H1 (cell line): Measurements from ENCODE around the gene RAB25. TPM values are rescaled to one million over a fixed set of nuclear protein-coding genes. Genes with fewer than 3 reads are reported as not detected.
"Not testable (repeated sequence)": the region's sequence is repeated elsewhere in the genome, so short reads cannot be mapped to it uniquely, and the experiment has no call there.

Experiments
- CTCF ChIA-PET: fragments of 300-600 bp; sonication (Branson Sonifier 250); formaldehyde crosslinking; loops from one replicate; lab custom pipeline; 2021; ENCODE audit not compliant: partially characterized antibody; lab: Charles Lee
- POLR2A ChIA-PET: fragments of 300-600 bp; sonication (Branson Sonifier 250); formaldehyde crosslinking; loops from one replicate; lab custom pipeline; 2021; ENCODE audit warnings: inconsistent platforms; ENCODE audit not compliant: partially characterized antibody; lab: Charles Lee
- DNase-seq, 2 experiments: peaks; one replicate each; pipeline versions ENCODE4 v3.0.0 to v3.0.0-alpha.2; 2010 to 2022; ENCODE audit warnings: low spot score in 2 of 2, low read depth in 1 of 2, mixed read lengths in 1 of 2
- FAIRE-seq: peaks from 2 replicates; lab custom pipeline; 2011; peaks lifted over from hg19 to GRCh38; lab: Jason Lieb, UNC
- H2AFZ ChIP-seq: 2 replicates; pipeline ENCODE4 v1.8.1; 2012; ENCODE audit warnings: low read length, inconsistent platforms
- H2AK5ac ChIP-seq: 2 replicates; pipeline ENCODE4 v1.6.1; 2013; ENCODE audit warnings: low read depth, low read length
- H2BK120ac ChIP-seq: replicated peaks from 2 replicates; pipeline ENCODE3; 2013; ENCODE audit warnings: low read depth, low read length, inconsistent platforms
- H2BK12ac ChIP-seq: 2 replicates; pipeline ENCODE4 v1.6.1; 2013; ENCODE audit warnings: low read depth, low read length
- H2BK15ac ChIP-seq: 2 replicates; pipeline ENCODE4 v1.6.1; 2013; ENCODE audit warnings: low read length
- H2BK20ac ChIP-seq: 2 replicates; pipeline ENCODE4 v1.6.1; 2013; ENCODE audit warnings: low read length
- H2BK5ac ChIP-seq: 2 replicates; pipeline ENCODE4 v1.6.1; 2013; ENCODE audit warnings: low read depth, low read length
- H3K14ac ChIP-seq: 2 replicates; pipeline ENCODE4 v1.6.1; 2013; ENCODE audit warnings: inconsistent platforms; ENCODE audit not compliant: insufficient read length
- H3K18ac ChIP-seq: 2 replicates; pipeline ENCODE4 v1.6.1; 2013; ENCODE audit warnings: low read length; ENCODE audit errors: extremely low read depth
- H3K23ac ChIP-seq: 2 replicates; pipeline ENCODE4 v1.6.1; 2013; ENCODE audit warnings: inconsistent platforms; ENCODE audit not compliant: insufficient read length
- H3K23me2 ChIP-seq: 2 replicates; pipeline ENCODE4 v1.6.1; 2013; ENCODE audit warnings: low read depth, low read length
- H3K27ac ChIP-seq: 2 replicates; pipeline ENCODE4 v1.6.1; 2011; ENCODE audit warnings: low read depth, low read length, inconsistent platforms
- H3K27me3 ChIP-seq, 4 experiments: replicated peaks in 1 of 4; 1 replicate in 1 of 4; 2 replicates in 3 of 4; pipeline versions ENCODE4 v1.6.1 to v1.8.1; 2011 to 2013; ENCODE audit warnings: low read length in 3 of 4, mild to moderate bottlenecking in 3 of 4, inconsistent platforms in 2 of 4, mixed read lengths in 2 of 4, moderate library complexity in 1 of 4; ENCODE audit not compliant: control insufficient read depth in 3 of 4, insufficient read depth in 3 of 4; ENCODE audit errors: extremely low read depth in 1 of 4
- H3K36me3 ChIP-seq, 4 experiments: 2 replicates each; pipeline versions ENCODE4 v1.6.1 to v1.8.1; 2011 to 2013; ENCODE audit warnings: mild to moderate bottlenecking in 4 of 4, low read length in 3 of 4, moderate library complexity in 2 of 4, control low read depth in 1 of 4, inconsistent platforms in 1 of 4; ENCODE audit not compliant: insufficient read depth in 4 of 4, control insufficient read depth in 2 of 4
- H3K4ac ChIP-seq: replicated peaks from 2 replicates; pipeline ENCODE3; 2013; ENCODE audit warnings: low read length, low read depth, mixed read lengths, inconsistent platforms; ENCODE audit not compliant: insufficient read length
- H3K4me1 ChIP-seq, 4 experiments: replicated peaks in 1 of 4; 1 replicate in 1 of 4; 2 replicates in 3 of 4; pipeline versions ENCODE4 v1.6.1 to v1.8.1; 2011 to 2013; ENCODE audit warnings: low read length in 3 of 4, inconsistent platforms in 2 of 4, mixed read lengths in 1 of 4; ENCODE audit not compliant: insufficient read depth in 4 of 4, control insufficient read depth in 3 of 4
- H3K4me2 ChIP-seq, 2 experiments: 2 replicates each; pipeline versions ENCODE4 v1.6.1 to v1.8.1; 2011 to 2013; ENCODE audit warnings: low read depth in 2 of 2, low read length in 2 of 2, control low read depth in 1 of 2, inconsistent platforms in 1 of 2, mild to moderate bottlenecking in 1 of 2; ENCODE audit not compliant: insufficient read depth in 1 of 2
- H3K4me3 ChIP-seq, 4 experiments: fragments of 200-600, 300-600 bp in 1 of 4; sonication (generic), shearing (Covaris generic), sonication (Bioruptor Twin) in 1 of 4; 2 replicates each; pipeline versions ENCODE4 v1.5.1 to v1.8.1; 2011 to 2016; ENCODE audit warnings: low read length in 4 of 4, low read depth in 3 of 4, control low read depth in 2 of 4, inconsistent platforms in 2 of 4, mild to moderate bottlenecking in 2 of 4, mixed read lengths in 1 of 4, moderate library complexity in 1 of 4; ENCODE audit not compliant: insufficient read depth in 2 of 4; ENCODE audit errors: extremely low read depth in 1 of 4
- H3K56ac ChIP-seq: replicated peaks from 2 replicates; pipeline ENCODE3; 2013; ENCODE audit warnings: low read depth, mild to moderate bottlenecking, mixed read lengths, low read length, inconsistent platforms; ENCODE audit not compliant: insufficient read length
- H3K79me1 ChIP-seq: 2 replicates; pipeline ENCODE4 v1.6.1; 2013; ENCODE audit warnings: low read depth, low read length, control low read depth
- H3K79me2 ChIP-seq, 2 experiments: 2 replicates each; pipeline versions ENCODE4 v1.6.1 to v1.8.1; 2012 to 2013; ENCODE audit warnings: low read length in 2 of 2, mild to moderate bottlenecking in 2 of 2, inconsistent platforms in 1 of 2; ENCODE audit not compliant: insufficient read depth in 2 of 2, control insufficient read depth in 1 of 2
- H3K9ac ChIP-seq, 4 experiments: replicated peaks in 1 of 4; 1 replicate in 1 of 4; 2 replicates in 3 of 4; pipeline versions ENCODE4 v1.6.1 to v1.8.1; 2011 to 2013; ENCODE audit warnings: low read depth in 3 of 4, low read length in 3 of 4, control low read depth in 2 of 4, mild to moderate bottlenecking in 2 of 4, moderate library complexity in 2 of 4, inconsistent platforms in 1 of 4; ENCODE audit errors: extremely low read depth in 1 of 4
- H3K9me3 ChIP-seq, 2 experiments: 2 replicates each; pipeline versions ENCODE4 v1.6.1 to v1.8.1; 2012 to 2013; ENCODE audit warnings: mild to moderate bottlenecking in 2 of 2, moderate library complexity in 2 of 2, control low read depth in 1 of 2, inconsistent platforms in 1 of 2, low read depth in 1 of 2, low read length in 1 of 2, mixed read lengths in 1 of 2; ENCODE audit not compliant: insufficient read depth in 2 of 2
- H4K20me1 ChIP-seq, 2 experiments: replicated peaks in 1 of 2; 2 replicates each; pipeline versions ENCODE3 to v1.8.1; 2011 to 2013; ENCODE audit warnings: inconsistent platforms in 2 of 2, low read length in 2 of 2, mild to moderate bottlenecking in 1 of 2; ENCODE audit not compliant: insufficient read depth in 2 of 2, control insufficient read depth in 1 of 2
- H4K5ac ChIP-seq: 2 replicates; pipeline ENCODE4 v1.6.1; 2013; ENCODE audit warnings: low read length, low read depth, mixed read lengths, inconsistent platforms; ENCODE audit not compliant: insufficient read length
- H4K8ac ChIP-seq: 2 replicates; pipeline ENCODE4 v1.8.0; 2013; ENCODE audit warnings: mild to moderate bottlenecking, moderate library complexity, low read length, inconsistent platforms; ENCODE audit not compliant: insufficient read depth; ENCODE audit errors: extremely low read depth
- H4K91ac ChIP-seq: replicated peaks from 2 replicates; pipeline ENCODE3; 2013; ENCODE audit warnings: low read length, mixed read lengths, inconsistent platforms; ENCODE audit not compliant: insufficient read length
- WGBS, 2 experiments: shearing (Covaris generic) in 1 of 2; methylation state at CpG; one replicate each; pipeline versions ENCODE4 v1.1.6 to v1.1.7; 2013 to 2015; ENCODE audit warnings: low lambda C conversion rate in 2 of 2, mixed read lengths in 2 of 2, inconsistent platforms in 1 of 2, low coverage in 1 of 2, missing lambda C conversion rate in 1 of 2; ENCODE audit not compliant: insufficient replicate concordance in 2 of 2, insufficient coverage in 1 of 2, insufficient read length in 1 of 2; ENCODE audit errors: extremely low coverage in 1 of 2, missing lambda C conversion rate in 1 of 2; 5-methylcytosine and 5-hydroxymethylcytosine counted together
- polyA plus RNA-seq, 7 experiments: library from polyadenylated mRNA; depleted of rRNA in 3 of 7; stranded (reverse) in 5 of 7; unstranded in 2 of 7; fragments of >200 nt in 5 of 7; fragments of 200-250 nt in 2 of 7; gene quantifications; 1 replicate in 5 of 7; 2 replicates in 1 of 7; 4 replicates in 1 of 7; pipeline versions ENCODE4 v1.2.1 to v1.2.3, GENCODE V29; 2011 to 2013; ENCODE audit warnings: missing spikeins in 2 of 7, mixed read lengths in 2 of 7
- total RNA-seq: library from RNA; stranded (reverse); fragmentation: NEBNext Ultra II Directional; extraction: Animal tissue kit (Norgen Biotek cat#: 25700); gene quantifications from 2 replicates; pipeline ENCODE4 v1.2.1, GENCODE V29; 2021

The RAB25 gene
- total and polyA plus RNA-seq, 2 of the 8 experiments (the other 6 are each of a cell fraction or from before 2014, with no cell fraction given) = 34.8 to 98.2 TPM

DNA sequence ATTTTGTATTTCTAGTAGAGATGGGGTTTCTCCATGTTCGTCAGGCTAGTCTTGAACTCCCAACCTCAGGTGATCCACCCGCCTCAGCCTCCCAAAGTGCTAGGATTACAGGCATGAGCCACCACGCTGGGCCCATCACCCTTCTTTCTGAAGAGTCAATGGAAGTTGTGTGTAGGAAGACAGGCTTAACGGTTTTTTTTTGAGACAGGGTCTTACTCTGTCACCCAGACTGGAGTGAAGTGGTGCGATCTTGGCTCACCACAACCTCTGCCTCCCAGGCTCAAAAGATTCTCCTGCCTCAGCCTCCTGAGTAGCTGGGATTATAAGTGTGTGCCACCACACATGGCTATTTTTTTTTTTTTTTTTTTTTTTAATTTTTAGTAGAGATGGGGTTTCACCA, 55.8 kb downstream of the RAB25 start:
- not testable (repeated sequence) for DNase-seq, H3K14ac ChIP-seq, H3K56ac ChIP-seq, H2BK12ac ChIP-seq, H3K9ac ChIP-seq, H4K8ac ChIP-seq, FAIRE-seq, H3K79me2 ChIP-seq, H3K23ac ChIP-seq, H3K4me2 ChIP-seq, H4K91ac ChIP-seq, H3K27me3 ChIP-seq, H3K4me3 ChIP-seq, H2AK5ac ChIP-seq, H3K9me3 ChIP-seq, H2BK20ac ChIP-seq, H2BK120ac ChIP-seq, H3K36me3 ChIP-seq, H2AFZ ChIP-seq, H2BK5ac ChIP-seq, H3K27ac ChIP-seq, H3K4ac ChIP-seq, H4K5ac ChIP-seq, H2BK15ac ChIP-seq, H3K79me1 ChIP-seq, H3K18ac ChIP-seq
- Histone ChIP-seq H3K4me1 (peaks cover 0 to 19% (median 16%) of the 10 kb centered on the region in 4 experiments; a peak in 6 of 7 replicates), H4K20me1 (peaks cover 10 to 14% of the 10 kb centered on the region in 2 experiments), H3K23me2 (peaks cover 13% of the 10 kb centered on the region)
- POLR2A ChIA-PET = interaction anchor here (0.6 to 28.0 kb wide), 5 partner anchors 11 to 1489 kb away, joined by 3 to 763 read pairs (median 5); partner anchors contain the start of gene MEX3A
- CTCF ChIA-PET = interaction anchor here (1.1 to 42.4 kb wide), 3 partner anchors 10 to 50 kb away, joined by 3 to 1994 read pairs (median 261); partner anchors contain the start of gene MEX3A
- WGBS, 2 experiments = 88% methylated on average over 5 of the region's 5 CpGs; no CpG with 5 or more reads in 1 of the 2 experiments
